HepG2 (cell line): ENCODE data around the gene STIMATE. TPM values are rescaled to one million over a fixed set of nuclear protein-coding genes. Genes with fewer than 3 reads are reported as not detected.
A peak's percentile ranks its signal among the peaks of the same experiment; 100 is the strongest.

Experiments used
- ARID2 ChIP-seq: sonication (generic); formaldehyde crosslinking; IDR thresholded peaks from 2 replicates; pipeline ENCODE4 v1.8.1; 2022; ENCODE audit warnings: mild to moderate bottlenecking, missing genetic modification reagents, borderline replicate concordance
- ATF1 ChIP-seq: IDR thresholded peaks from 2 replicates; pipeline ENCODE4 v1.6.1; 2016; ENCODE audit warnings: mild to moderate bottlenecking, control low read depth
- DRAP1 ChIP-seq: IDR thresholded peaks from 2 replicates; pipeline ENCODE4 v1.6.1; 2016; ENCODE audit warnings: missing genetic modification reagents, missing compliant biosample characterization
- EHMT2 ChIP-seq: fragments of 200-600 bp; sonication (generic); IDR thresholded peaks from 2 replicates; pipeline ENCODE4 v1.7.0; 2017; ENCODE audit warnings: antibody characterized with exemption, low read depth, low read length, borderline replicate concordance
- ETV5 ChIP-seq: IDR thresholded peaks from 2 replicates; pipeline ENCODE4 v1.6.1; 2018; ENCODE audit warnings: missing biosample characterization, missing genetic modification reagents, inconsistent platforms, borderline replicate concordance
- FOXM1 ChIP-seq: sonication (generic); formaldehyde crosslinking; IDR thresholded peaks from 2 replicates; pipeline ENCODE4 v1.5.0; 2020; ENCODE audit warnings: missing genetic modification reagents
- ISL2 ChIP-seq: sonication (generic); formaldehyde crosslinking; IDR thresholded peaks from 2 replicates; pipeline ENCODE4 v1.5.0; 2020; ENCODE audit warnings: missing genetic modification reagents
- KDM6A ChIP-seq: IDR thresholded peaks from 2 replicates; pipeline ENCODE4 v1.6.1; 2016; ENCODE audit warnings: low read depth
- NONO ChIP-seq, 2 experiments: fragments of 450-650 bp in 1 of 2; sonication (generic) in 1 of 2; formaldehyde crosslinking in 1 of 2; IDR thresholded peaks in 1 of 2; conservative IDR thresholded peaks in 1 of 2; 2 replicates each; pipeline versions ENCODE4 v1.6.1 to v1.8.0; 2017 to 2022; ENCODE audit warnings: mild to moderate bottlenecking in 1 of 2, missing genetic modification reagents in 1 of 2, moderate library complexity in 1 of 2
- SRSF1 ChIP-seq: fragments of 200-400 bp; formaldehyde crosslinking; optimal IDR thresholded peaks from 2 replicates; pipeline ENCODE3; 2017; ENCODE audit warnings: mild to moderate bottlenecking, low read depth, low read length, moderate library complexity
- TFDP2 ChIP-seq: sonication (generic); formaldehyde crosslinking; IDR thresholded peaks from 2 replicates; pipeline ENCODE4 v1.4.0; 2020; ENCODE audit warnings: missing genetic modification reagents
- ZC3H13 ChIP-seq: sonication (generic); formaldehyde crosslinking; IDR thresholded peaks from 2 replicates; pipeline ENCODE4 v1.8.1; 2023; ENCODE audit warnings: mild to moderate bottlenecking, missing genetic modification reagents, moderate library complexity
- ZMYM4 ChIP-seq: sonication (generic); formaldehyde crosslinking; IDR thresholded peaks from 2 replicates; pipeline ENCODE4 v1.8.1; 2023; ENCODE audit warnings: mild to moderate bottlenecking, missing genetic modification reagents
- ZNF136 ChIP-seq: sonication (generic); formaldehyde crosslinking; IDR thresholded peaks from 2 replicates; pipeline ENCODE4 v1.8.1; 2022; ENCODE audit warnings: low read depth, mild to moderate bottlenecking, moderate library complexity, missing genetic modification reagents
- ZNF574 ChIP-seq: sonication (generic); formaldehyde crosslinking; IDR thresholded peaks from 2 replicates; pipeline ENCODE4 v1.4.0; 2020; ENCODE audit warnings: missing genetic modification reagents
- ZNF720 ChIP-seq: sonication (generic); formaldehyde crosslinking; IDR thresholded peaks from 2 replicates; pipeline ENCODE4 v1.4.0; 2020; ENCODE audit warnings: missing genetic modification reagents
- polyA plus RNA-seq, 8 experiments: library from polyadenylated mRNA; depleted of rRNA in 3 of 8; stranded (reverse) in 7 of 8; unstranded in 1 of 8; fragments of >200 nt; fragmentation: Illumina TruSeq in 4 of 8; extraction: Trizol in 4 of 8; gene quantifications; 2 replicates each; pipeline versions ENCODE4 v1.2.1 to v1.2.3, GENCODE V29; 2011 to 2016; ENCODE audit warnings: low read depth in 4 of 8, missing spikeins in 1 of 8, mixed read lengths in 1 of 8; ENCODE audit not compliant: insufficient read depth in 1 of 8
- total RNA-seq, 5 experiments: library from RNA; depleted of rRNA; stranded (reverse); fragments of >200 nt; fragmentation: Illumina TruSeq; extraction: Trizol; gene quantifications; 2 replicates each; pipeline ENCODE4 v1.2.3, GENCODE V29; 2016; ENCODE audit warnings: low read depth in 1 of 5
- TF ChIP-seq, protein P1 (sequence below): sonication (generic); formaldehyde crosslinking; IDR thresholded peaks from 2 replicates; pipeline ENCODE4 v1.5.0; 2020; ENCODE audit warnings: mild to moderate bottlenecking, missing genetic modification reagents, moderate library complexity
- TF ChIP-seq, protein P2 (sequence below): sonication (generic); formaldehyde crosslinking; IDR thresholded peaks from 2 replicates; pipeline ENCODE4 v1.5.1; 2020; ENCODE audit warnings: missing genetic modification reagents, mild to moderate bottlenecking, borderline replicate concordance
- TF ChIP-seq, protein P3 (sequence below): fragments of 450-650 bp; IDR thresholded peaks from 2 replicates; pipeline ENCODE4 v1.6.1; 2016

The STIMATE gene
- total and polyA plus RNA-seq, 2 of the 13 experiments (the other 11 are each of a cell fraction or from before 2014, with no cell fraction given), result 5.7 to 11.7 TPM

GRCh38 chr3:52787672-52788625 is 109.4 kb downstream of the STIMATE start (continued):
- TF ChIP-seq, protein P1, sequence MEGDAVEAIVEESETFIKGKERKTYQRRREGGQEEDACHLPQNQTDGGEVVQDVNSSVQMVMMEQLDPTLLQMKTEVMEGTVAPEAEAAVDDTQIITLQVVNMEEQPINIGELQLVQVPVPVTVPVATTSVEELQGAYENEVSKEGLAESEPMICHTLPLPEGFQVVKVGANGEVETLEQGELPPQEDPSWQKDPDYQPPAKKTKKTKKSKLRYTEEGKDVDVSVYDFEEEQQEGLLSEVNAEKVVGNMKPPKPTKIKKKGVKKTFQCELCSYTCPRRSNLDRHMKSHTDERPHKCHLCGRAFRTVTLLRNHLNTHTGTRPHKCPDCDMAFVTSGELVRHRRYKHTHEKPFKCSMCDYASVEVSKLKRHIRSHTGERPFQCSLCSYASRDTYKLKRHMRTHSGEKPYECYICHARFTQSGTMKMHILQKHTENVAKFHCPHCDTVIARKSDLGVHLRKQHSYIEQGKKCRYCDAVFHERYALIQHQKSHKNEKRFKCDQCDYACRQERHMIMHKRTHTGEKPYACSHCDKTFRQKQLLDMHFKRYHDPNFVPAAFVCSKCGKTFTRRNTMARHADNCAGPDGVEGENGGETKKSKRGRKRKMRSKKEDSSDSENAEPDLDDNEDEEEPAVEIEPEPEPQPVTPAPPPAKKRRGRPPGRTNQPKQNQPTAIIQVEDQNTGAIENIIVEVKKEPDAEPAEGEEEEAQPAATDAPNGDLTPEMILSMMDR (CRISPR knock-in tag), result peak; percentile 19; the same call in 1 of the 2 replicates
- 0 out of 2 replicates have a peak, but pooled peaks have one; percentile 51 for TF ChIP-seq ZC3H13 (CRISPR knock-in tag)
- no peak for TF ChIP-seq EHMT2
- 0 out of 2 replicates have a peak, but pooled peaks have one; percentile 18 for TF ChIP-seq ETV5 (CRISPR knock-in tag)
- TF ChIP-seq, protein P2, sequence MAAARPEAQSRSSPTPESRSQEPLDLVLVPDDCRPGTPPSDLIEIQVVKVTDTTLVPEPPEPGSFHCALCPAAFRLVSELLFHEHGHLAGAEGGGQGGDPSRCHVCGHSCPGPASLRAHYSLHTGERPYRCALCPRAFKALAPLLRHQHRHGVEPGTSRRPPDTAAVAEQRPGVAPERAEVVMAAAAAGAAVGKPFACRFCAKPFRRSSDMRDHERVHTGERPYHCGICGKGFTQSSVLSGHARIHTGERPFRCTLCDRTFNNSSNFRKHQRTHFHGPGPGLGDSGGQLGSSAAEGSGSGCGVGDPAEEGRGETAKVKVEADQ, result no peak
- TF ChIP-seq, protein P3, sequence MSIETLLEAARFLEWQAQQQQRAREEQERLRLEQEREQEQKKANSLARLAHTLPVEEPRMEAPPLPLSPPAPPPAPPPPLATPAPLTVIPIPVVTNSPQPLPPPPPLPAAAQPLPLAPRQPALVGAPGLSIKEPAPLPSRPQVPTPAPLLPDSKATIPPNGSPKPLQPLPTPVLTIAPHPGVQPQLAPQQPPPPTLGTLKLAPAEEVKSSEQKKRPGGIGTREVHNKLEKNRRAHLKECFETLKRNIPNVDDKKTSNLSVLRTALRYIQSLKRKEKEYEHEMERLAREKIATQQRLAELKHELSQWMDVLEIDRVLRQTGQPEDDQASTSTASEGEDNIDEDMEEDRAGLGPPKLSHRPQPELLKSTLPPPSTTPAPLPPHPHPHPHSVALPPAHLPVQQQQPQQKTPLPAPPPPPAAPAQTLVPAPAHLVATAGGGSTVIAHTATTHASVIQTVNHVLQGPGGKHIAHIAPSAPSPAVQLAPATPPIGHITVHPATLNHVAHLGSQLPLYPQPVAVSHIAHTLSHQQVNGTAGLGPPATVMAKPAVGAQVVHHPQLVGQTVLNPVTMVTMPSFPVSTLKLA, result peak; percentile 28; the same call in 1 of the 2 replicates
- TF ChIP-seq FOXM1, result no peak
- no peak for TF ChIP-seq TFDP2 (CRISPR knock-in tag)
- TF ChIP-seq SRSF1, result peak; percentile 46
- no peak for TF ChIP-seq ATF1 (CRISPR knock-in tag)
- no peak for TF ChIP-seq ARID2 (CRISPR knock-in tag)
- no peak for TF ChIP-seq KDM6A (CRISPR knock-in tag)
- 0 out of 2 replicates have a peak, but pooled peaks have one; percentile 54 for TF ChIP-seq ZNF136
- 0 out of 2 replicates have a peak, but pooled peaks have one; percentile 41 for TF ChIP-seq ZMYM4 (CRISPR knock-in tag)
- TF ChIP-seq DRAP1 (CRISPR knock-in tag), result 0 out of 2 replicates have a peak, but pooled peaks have one; percentile 22
- TF ChIP-seq ISL2, result no peak
- no peak for TF ChIP-seq ZNF720 (CRISPR knock-in tag)
- TF ChIP-seq NONO (IDR thresholded peaks at IDR 0.05), result no peak
- 0 out of 2 replicates have a peak, but pooled peaks have one; percentile 31 for TF ChIP-seq NONO (CRISPR knock-in tag; conservative IDR thresholded peaks at IDR 0.05)
- peak; percentile 68; the same call in 1 of the 2 replicates for TF ChIP-seq ZNF574 (CRISPR knock-in tag)
